Body of pancreas (tissue), 4 donors: ENCODE measurements around the gene TFB1M. TPM values are rescaled to one million over a fixed set of nuclear protein-coding genes. Genes with fewer than 3 reads are reported as not detected.

Source experiments
- ATAC-seq: fragments of 150-250 bp; one replicate; pipeline ENCODE4 v1.9.1; 2016
- DNase-seq, 4 donors: peaks; one replicate each; pipeline ENCODE4 v3.0.0-alpha.2; 2019
- H3K27ac ChIP-seq, 4 donors: fragments of 200-600 bp; sonication (generic); 1 replicate in 3 of 4; 2 replicates in 1 of 4; pipeline versions ENCODE4 v1.5.1 to v1.6.1; 2016 to 2019; ENCODE audit warnings: mild to moderate bottlenecking in 1 of 4, mixed read lengths in 1 of 4, moderate library complexity in 1 of 4
- H3K27me3 ChIP-seq, 2 donors: fragments of 200-600 bp; sonication (generic); one replicate each; pipeline ENCODE4 v1.6.0; 2016; ENCODE audit warnings: mild to moderate bottlenecking in 1 of 2
- H3K36me3 ChIP-seq, 2 donors: fragments of 200-600 bp; sonication (generic); replicated peaks in 1 of 2; 2 replicates each; pipeline ENCODE4 v1.5.1; 2016; ENCODE audit warnings: low read depth in 2 of 2; ENCODE audit not compliant: insufficient read depth in 1 of 2
- H3K4me1 ChIP-seq: fragments of 200-600 bp; sonication (generic); one replicate; pipeline ENCODE4 v1.6.0; 2016
- H3K4me3 ChIP-seq, 2 donors: fragments of 200-600 bp; sonication (generic); 1 replicate in 1 of 2; 2 replicates in 1 of 2; pipeline ENCODE4 v1.5.1; 2016 to 2019
- H3K9me3 ChIP-seq, 3 donors: fragments of 200-600 bp; sonication (generic); 1 replicate in 2 of 3; 2 replicates in 1 of 3; pipeline ENCODE4 v1.5.1; 2016
- CTCF ChIP-seq, 7 experiments: fragments of 450-650 bp in 4 of 7; fragments of 200-600 bp in 3 of 7; sonication (generic) in 3 of 7; IDR thresholded peaks; one replicate each; pipeline ENCODE4 v1.5.1; 2016 to 2019; ENCODE audit warnings: antibody characterized with exemption in 7 of 7
- POLR2A ChIP-seq, 3 donors: fragments of 450-650 bp; IDR thresholded peaks; one replicate each; pipeline ENCODE4 v1.6.1; 2016; ENCODE audit warnings: antibody characterized with exemption in 3 of 3, mild to moderate bottlenecking in 2 of 3
- WGBS, 2 donors: methylation state at CpG; one replicate each; pipeline ENCODE4 v1.1.5; 2017; 5-methylcytosine and 5-hydroxymethylcytosine counted together
- intact Hi-C: fragments of 100-400 bp; cut with DNase I; formaldehyde crosslinking; loops from one replicate; pipeline ENCODE4 v1.15.1; 2023
- total RNA-seq, 2 donors: library from RNA; depleted of rRNA; stranded (reverse); fragments of >200 nt; gene quantifications; one replicate each; pipeline ENCODE4 v1.1.0, GENCODE V29; 2016

TFB1M gene
- total RNA-seq, 2 donors from 2014 or later = 8.8 to 9.9 TPM

- TF ChIP-seq POLR2A (IDR thresholded peaks at IDR 0.05) (no peak), CTCF (IDR thresholded peaks at IDR 0.05) (no peak)
- H3K9me3 ChIP-seq = no peaks in the 10 kb centered on the region
- H3K36me3 ChIP-seq = peaks cover 0 to 3% of the 10 kb centered on the region in 2 donors
- WGBS, 2 donors = 73 to 81% methylated on average over 10 of the region's 10 CpGs
- ATAC-seq (no peak), DNase-seq (no peak)
- H3K4me1 ChIP-seq = no peaks in the 10 kb centered on the region
- H3K27ac ChIP-seq = no peak within 1 kb of the TSS
- no peaks in the 10 kb centered on the region for H3K27me3 ChIP-seq
- intact Hi-C loops = no loop called here
- H3K4me3 ChIP-seq = no peak within 1 kb of the TSS
Measured at GRCh38 chr6:155263373-155264063, 50.8 kb downstream of the TFB1M start, which contains the start of gene CLDN20. TSS of gene CLDN20 (plus strand) at chr6:155264013. CDS start at chr6:155275720, 11,707 bp downstream.

GRCh38 chr6:155262655-155263054 lies 51.6 kb downstream of the TFB1M start:
- intact Hi-C loops = no loop called here
- no peak overlapping the region for H3K4me3 ChIP-seq
- H3K36me3 ChIP-seq = peaks cover 0 to 3% of the 10 kb centered on the region in 2 donors
- H3K9me3 ChIP-seq = no peaks in the 10 kb centered on the region
- TF ChIP-seq POLR2A (IDR thresholded peaks at IDR 0.05) (no peak), CTCF (IDR thresholded peaks at IDR 0.05) (no peak)
- no peaks in the 10 kb centered on the region for H3K4me1 ChIP-seq
- no peaks in the 10 kb centered on the region for H3K27me3 ChIP-seq
- no peak overlapping the region for H3K27ac ChIP-seq
- WGBS, 2 donors = 91 to 97% methylated on average over 4 of the region's 4 CpGs
- no peak for ATAC-seq
- DNase-seq = no peak

- ATAC-seq (no peak), DNase-seq (no peak)
- H3K4me3 ChIP-seq = no peak overlapping the region
- WGBS, 2 donors = 93 to 94% methylated on average over 11 of the region's 11 CpGs
- no peaks in the 10 kb centered on the region for H3K9me3 ChIP-seq
- H3K27me3 ChIP-seq = no peaks in the 10 kb centered on the region
- no peaks in the 10 kb centered on the region for H3K4me1 ChIP-seq
- no peak overlapping the region for H3K27ac ChIP-seq
- no peak for TF ChIP-seq POLR2A (IDR thresholded peaks at IDR 0.05)
- no peak for TF ChIP-seq CTCF (IDR thresholded peaks at IDR 0.05)
- intact Hi-C loops = no loop called here
- peaks cover 0 to 3% of the 10 kb centered on the region in 2 donors for H3K36me3 ChIP-seq
Measured at GRCh38 chr6:155261111-155261900, 53.0 kb downstream of the TFB1M start.

GRCh38 chr6:155260686-155261085 lies 53.6 kb downstream of the TFB1M start:
- intact Hi-C loops = no loop called here
- Histone ChIP-seq H3K27ac (no peak overlapping the region), H3K27me3 (no peaks in the 10 kb centered on the region), H3K36me3 (peaks cover 0 to 3% of the 10 kb centered on the region in 2 donors), H3K4me1 (no peaks in the 10 kb centered on the region), H3K9me3 (no peaks in the 10 kb centered on the region), H3K4me3 (no peak overlapping the region)
- ATAC-seq (no peak), DNase-seq (no peak)
- 78% methylated on average over 3 of the region's 3 CpGs for WGBS, 2 donors
- TF ChIP-seq POLR2A (IDR thresholded peaks at IDR 0.05) (no peak), CTCF (IDR thresholded peaks at IDR 0.05) (no peak)
